Stimulated activated CD4-positive, alpha-beta T cell treated with anti-CD3 and anti-CD28 coated beads, Interleukin-1b, Interleukin-23, amount 100 ng/mL, for 24 hours (primary cell): ENCODE data around the gene TINCR.
"Not testable (repeated sequence)": the region's sequence is repeated elsewhere in the genome, so short reads cannot be mapped to it uniquely, and the experiment has no call there.

Experiments
- DNase-seq, 4 experiments: peaks; one replicate each; pipeline ENCODE4 v3.0.0-alpha.2; 2020; ENCODE audit warnings: low read depth in 4 of 4, low spot score in 1 of 4

Gene TINCR

GRCh38 chr19:5561559-5561958, 6.2 kb downstream of the TINCR start:
- no peak for DNase-seq

DNA sequence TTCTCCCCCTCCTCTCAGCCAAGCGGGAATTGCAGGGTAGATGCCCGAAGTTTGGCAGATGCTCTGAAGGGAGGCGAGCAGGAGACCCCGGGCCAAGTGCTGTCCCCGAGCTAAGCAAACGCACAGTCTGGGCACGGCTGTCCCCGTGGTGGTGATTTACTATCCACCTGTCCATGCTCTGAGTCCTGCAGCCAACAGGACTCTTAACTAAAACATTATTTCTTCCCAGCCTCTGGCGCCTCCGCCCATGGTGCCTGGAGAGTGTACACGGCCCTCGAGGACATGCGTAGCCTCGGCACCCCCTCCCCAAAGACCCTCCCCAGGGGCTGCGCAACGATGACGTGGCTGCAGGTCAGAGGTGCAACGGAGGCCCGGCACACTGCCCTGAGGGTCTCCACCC, 7.6 kb downstream of the TINCR start:
- DNase-seq = no peak

GRCh38 chr19:5559804-5560133, 8.0 kb downstream of the TINCR start:
- DNase-seq = no peak

DNA sequence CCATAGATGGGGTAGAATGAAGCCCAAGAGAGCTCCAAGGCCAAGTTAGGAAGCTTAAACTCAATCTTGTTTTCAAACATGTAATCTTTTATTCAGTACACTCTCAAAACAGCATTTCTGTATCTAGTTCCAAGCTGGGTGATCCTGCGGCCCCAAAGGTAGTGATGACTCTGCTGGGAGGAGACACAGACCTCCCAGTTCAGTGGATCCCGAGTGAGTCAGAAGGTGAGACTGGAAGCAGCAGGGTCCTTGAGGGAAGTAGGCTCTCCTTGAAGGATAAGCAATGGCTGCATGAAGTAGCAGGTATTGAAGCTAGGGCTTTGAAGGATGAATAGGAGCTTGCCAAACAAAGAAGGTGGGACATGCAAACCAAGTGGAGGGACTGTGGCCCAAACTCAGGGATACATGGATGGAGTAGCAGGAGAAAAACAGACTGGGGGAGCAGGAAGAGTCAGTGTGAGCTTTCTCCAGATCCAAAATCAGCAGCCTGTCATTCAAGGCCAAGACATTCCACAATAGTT, 9.6 kb downstream of the TINCR start:
- no peak for DNase-seq

DNA sequence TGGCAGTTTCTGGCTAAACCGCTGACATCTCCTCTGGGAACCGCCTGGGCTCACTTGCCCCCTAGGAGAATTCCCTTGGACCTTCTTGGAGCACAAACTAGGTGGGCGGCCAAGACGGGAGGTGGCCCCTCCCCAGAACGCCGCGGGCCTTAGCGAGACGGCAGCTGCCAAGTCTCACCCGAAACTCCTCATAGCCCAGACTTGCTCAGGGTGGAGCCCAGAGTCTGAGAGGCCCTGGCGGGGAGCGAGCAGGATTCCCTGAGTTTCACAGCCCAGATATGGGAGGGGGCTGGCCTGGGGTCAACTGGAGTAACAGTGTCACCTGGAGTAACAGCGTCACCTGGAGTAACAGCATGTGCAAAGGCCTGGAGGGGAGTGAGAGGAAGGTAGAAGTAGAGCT, 10.1 kb downstream of the TINCR start:
- no peak for DNase-seq

- no peak for DNase-seq
Observed at GRCh38 chr19:5554828-5555227, 12.9 kb downstream of the TINCR start.

DNA sequence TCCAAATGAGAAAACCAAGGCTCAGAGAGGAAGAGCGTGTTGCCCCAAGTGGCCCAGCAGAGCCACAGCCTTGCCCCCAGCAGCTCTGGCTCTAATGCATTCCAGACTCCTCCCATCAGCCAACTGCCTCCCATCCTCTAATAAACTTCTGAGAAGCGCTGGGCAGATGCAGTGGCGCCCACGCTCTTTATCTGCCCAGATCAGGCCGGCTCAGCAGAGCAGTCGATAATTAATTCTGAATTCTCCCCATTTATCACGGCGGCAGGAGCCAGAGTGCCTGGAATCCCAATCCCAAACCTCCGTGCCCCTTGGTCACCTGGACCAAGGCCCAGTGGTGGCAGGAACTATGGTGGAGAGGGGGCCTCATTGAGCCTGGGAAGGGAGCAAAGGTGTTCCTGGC, 13.9 kb downstream of the TINCR start:
- DNase-seq = no peak

- DNase-seq = no peak
Observed at GRCh38 chr19:5547881-5548280, 19.9 kb downstream of the TINCR start.

DNA sequence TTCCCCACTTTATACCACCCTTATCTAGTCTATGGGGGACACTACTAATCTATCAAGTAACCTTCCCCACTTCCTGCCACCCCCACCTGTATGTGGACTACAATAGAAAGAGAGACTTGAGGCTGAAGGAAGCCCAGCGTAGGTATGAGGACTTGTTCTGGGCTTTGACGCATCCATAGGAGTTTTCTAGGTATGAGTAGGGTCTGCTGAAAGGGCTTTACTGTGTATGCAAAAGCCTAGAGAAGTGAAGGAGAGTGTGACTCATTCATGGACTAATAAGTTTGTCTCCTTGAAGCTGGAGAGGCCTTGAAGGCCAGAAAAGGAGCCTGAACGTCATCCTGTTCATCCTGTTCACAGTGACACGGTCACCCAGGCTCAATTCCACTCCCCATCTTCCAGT, 21.8 kb downstream of the TINCR start:
- no peak for DNase-seq

GRCh38 chr19:5545051-5545450, 22.7 kb downstream of the TINCR start:
- DNase-seq = no peak

DNA sequence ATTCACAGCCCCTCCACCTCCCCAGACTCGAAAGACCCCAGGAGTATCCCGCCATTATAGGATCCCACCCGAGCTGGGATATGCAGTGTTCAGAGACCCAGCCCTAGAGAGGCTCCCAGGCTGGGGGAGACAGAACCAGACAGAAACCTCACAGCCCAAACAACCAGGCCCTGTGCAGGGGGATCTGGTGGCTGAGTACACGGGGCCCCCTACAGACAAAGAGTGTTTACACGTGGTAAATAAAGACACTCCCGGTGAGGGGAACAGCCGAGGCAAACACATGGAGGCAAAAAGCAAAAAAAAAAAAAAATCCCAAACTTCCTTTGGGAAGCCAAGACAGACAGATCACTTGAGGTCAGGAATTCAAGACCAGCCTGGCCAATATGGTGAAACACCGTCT, 25.1 kb downstream of the TINCR start:
- no peak for DNase-seq

- DNase-seq = no peak
Observed at GRCh38 chr19:5541456-5541855, 26.3 kb downstream of the TINCR start.

DNA sequence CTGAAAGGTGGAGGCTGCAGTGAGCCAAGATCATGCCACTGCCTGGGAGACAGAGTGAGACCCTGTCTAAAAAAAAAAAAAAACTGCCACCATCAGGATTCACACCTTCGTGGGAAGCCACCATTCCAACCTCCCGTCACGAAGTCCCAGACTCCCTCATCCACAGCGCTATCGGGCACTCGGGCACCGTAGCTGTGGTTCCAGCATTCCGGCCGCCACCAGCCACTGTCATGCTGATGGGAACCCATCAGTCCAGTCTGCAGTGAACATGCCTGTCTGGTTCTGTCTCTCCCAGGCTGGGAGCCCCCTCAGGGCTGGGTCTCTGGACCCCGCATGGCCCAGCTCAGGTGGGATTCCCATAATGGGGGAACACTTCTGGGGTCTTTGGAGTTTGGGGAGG, 27.5 kb downstream of the TINCR start:
- DNase-seq = no peak

- no peak for DNase-seq
Observed at GRCh38 chr19:5537870-5538269, 29.9 kb downstream of the TINCR start.

DNA sequence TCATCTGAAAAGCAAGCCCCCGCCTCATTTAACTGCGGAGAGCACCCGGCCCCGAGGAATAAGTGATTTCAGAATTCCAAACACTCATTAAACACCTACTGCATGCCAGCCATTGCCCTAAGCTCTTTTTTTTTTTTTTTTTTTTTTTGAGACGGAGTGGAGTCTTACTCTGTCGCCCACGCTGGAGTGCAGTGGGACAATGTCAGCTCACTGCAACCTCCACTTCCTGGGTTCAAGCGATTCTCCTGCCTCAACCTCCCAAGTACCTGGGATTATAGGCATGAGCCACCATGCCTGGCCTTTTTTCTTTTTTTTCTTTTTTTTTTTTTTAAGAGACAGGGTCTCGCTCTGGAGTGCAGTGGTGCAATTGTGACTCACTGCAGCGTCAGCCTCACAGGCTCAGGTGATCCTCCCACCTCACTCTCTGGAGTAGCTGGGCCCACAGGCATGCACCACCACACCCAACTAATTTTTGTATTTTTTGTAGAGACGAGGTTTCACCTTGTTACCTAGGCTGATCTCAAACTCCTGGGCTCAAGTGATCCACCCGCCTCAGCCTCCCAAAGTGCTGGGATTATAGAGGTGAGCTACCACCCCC, 30.7 kb downstream of the TINCR start:
- DNase-seq = not testable (repeated sequence)

DNA sequence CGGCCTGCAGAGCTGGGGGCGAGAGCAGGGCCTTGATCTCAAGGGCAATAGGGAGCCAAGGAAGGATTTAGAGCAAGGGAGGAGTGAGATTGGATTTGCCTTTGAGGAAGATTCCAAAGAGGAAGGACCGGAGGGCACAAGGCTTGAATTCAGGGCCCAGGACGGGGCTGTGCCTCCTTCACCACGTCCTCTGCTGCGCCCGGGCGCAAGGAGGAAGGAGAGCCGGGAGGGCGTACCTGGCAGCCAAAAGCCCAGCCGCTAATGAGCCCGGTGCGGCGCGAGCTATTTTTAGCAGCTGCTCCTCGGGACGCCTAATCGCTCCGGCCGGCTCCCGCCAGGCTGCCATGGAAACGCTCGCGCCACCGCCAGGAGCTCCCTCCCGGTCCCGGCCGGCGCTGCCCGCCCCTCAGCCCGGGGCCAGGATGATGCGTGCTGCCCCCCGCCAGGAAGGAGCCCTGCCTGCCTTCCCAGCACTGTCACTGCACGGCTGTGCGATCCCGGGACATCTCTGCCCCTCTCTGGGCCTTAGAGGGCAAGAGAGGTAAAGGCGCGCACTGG, 31.3 kb downstream of the TINCR start:
- no peak for DNase-seq

GRCh38 chr19:5534787-5535586, 32.8 kb downstream of the TINCR start:
- DNase-seq = peak in 1 of 4 experiments; percentile 2

- no peak for DNase-seq
Observed at GRCh38 chr19:5533257-5533656, 34.5 kb downstream of the TINCR start.

DNA sequence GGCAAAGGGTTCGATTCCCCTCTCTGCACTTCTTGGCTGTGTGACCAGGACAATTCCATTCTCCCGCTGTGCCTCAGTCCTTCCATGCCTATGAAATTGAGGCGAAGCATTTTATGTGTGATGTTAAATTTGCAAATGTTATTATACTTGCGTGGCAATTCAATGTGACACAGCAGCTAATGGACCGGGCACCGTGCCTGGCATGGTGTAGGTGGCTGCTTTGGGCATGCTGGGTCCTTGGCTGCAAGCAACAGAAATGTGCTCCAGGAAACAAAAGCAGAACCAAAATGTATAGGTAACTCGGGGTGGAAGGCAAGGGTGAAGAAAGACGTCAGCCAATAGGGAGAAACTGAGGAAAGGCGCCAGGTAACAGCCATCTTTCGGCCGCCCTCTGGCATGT, 37.1 kb downstream of the TINCR start:
- DNase-seq = no peak

- no peak for DNase-seq
Observed at GRCh38 chr19:5526691-5527090, 41.1 kb downstream of the TINCR start.

GRCh38 chr19:5524081-5524480, 43.7 kb downstream of the TINCR start:
- DNase-seq = no peak

- DNase-seq = no peak
Observed at GRCh38 chr19:5522106-5522505, 45.6 kb downstream of the TINCR start.

- DNase-seq = no peak
Observed at GRCh38 chr19:5520501-5520900, 47.3 kb downstream of the TINCR start.
